Epithelial cell of esophagus (primary cell): ENCODE measurements around the gene CACNA1B.

Experiments used
- DNase-seq: peaks from one replicate; pipeline ENCODE4 v3.0.0; 2010; ENCODE audit warnings: low read depth
- H3K4me3 ChIP-seq: 2 replicates; pipeline ENCODE4 v1.5.1; 2011; ENCODE audit warnings: mild to moderate bottlenecking, low read length, control low read depth
- CTCF ChIP-seq: IDR thresholded peaks from 2 replicates; pipeline ENCODE4 v1.5.1; 2011; ENCODE audit warnings: low read depth, mild to moderate bottlenecking, low read length, control low read depth, inconsistent platforms; ENCODE audit not compliant: insufficient read depth; ENCODE audit errors: missing control alignments

Gene CACNA1B

GRCh38 chr9:138101444-138102234 is 224.1 kb downstream of the CACNA1B start:
- TF ChIP-seq CTCF, result no peak
- no peak for DNase-seq
- H3K4me3 ChIP-seq, result no peak overlapping the region

GRCh38 chr9:138102246-138103051 is 224.9 kb downstream of the CACNA1B start:
- TF ChIP-seq CTCF, result no peak
- DNase-seq, result no peak
- H3K4me3 ChIP-seq, result no peak overlapping the region

- no peak for TF ChIP-seq CTCF
- DNase-seq, result no peak
- H3K4me3 ChIP-seq, result no peak overlapping the region
Observed at GRCh38 chr9:138103111-138103848, 225.7 kb downstream of the CACNA1B start.

- DNase-seq, result no peak
- no peak overlapping the region for H3K4me3 ChIP-seq
- no peak for TF ChIP-seq CTCF
Observed at GRCh38 chr9:138103849-138104206, 226.2 kb downstream of the CACNA1B start.

GRCh38 chr9:138104251-138105122 is 226.9 kb downstream of the CACNA1B start:
- no peak for TF ChIP-seq CTCF
- no peak for DNase-seq
- no peak overlapping the region for H3K4me3 ChIP-seq

DNA sequence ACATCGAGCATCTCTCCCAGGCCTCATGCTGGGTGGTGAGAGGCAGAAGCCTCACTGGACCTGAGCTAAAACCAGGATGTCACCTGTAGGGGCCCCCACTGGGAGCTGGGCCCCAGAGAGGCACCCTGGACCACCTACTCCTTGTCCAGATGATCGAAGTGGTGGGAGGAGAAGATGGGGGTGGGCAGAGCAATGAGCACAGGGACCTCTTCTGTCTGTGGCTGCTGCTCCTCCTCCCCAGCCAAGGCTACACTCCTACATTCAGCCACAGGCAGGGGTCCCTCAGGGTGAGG is 227.5 kb downstream of the CACNA1B start:
- TF ChIP-seq CTCF, result no peak
- DNase-seq, result no peak
- H3K4me3 ChIP-seq, result no peak overlapping the region
